ENCODE results near the gene KCTD7.
"Not testable (repeated sequence)": the region's sequence is repeated elsewhere in the genome, so short reads cannot be mapped to it uniquely, and the experiment has no call there.

The KCTD7 gene

DNA sequence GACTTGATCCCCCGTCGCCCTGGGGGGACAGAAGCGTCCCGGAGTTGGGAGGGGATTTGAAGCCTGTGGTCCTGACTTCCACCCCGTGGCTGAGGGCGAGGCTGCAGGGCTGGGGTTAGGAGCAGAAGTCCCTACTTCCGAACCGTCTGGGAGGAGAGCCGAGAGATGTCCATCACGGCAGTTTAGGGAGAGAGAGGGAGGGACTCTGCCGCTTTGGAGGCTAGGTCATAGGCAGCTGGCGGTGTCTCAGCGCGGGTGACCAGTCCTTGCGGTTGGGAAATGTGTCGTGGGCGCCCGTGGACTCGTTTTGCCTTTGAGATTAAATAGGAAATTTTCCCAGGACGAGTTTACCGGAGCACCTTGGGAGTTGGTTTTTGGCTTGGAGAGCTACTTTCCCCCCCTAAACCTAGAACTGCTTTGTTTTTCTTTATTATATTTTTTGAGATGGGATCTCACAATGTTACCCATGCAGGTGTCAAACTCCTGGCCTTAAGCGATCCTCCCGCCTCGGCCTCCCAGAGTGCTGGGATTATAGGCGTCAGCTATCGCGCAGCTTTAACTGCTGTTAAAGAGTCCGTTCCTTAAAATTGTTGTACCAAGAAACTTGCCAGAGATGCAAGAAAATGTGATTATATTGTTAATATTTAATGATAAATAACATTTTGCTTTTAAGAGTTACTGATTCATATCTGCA is 26.6 kb downstream of the KCTD7 start:
- FAIRE-seq: not testable (repeated sequence)

DNA sequence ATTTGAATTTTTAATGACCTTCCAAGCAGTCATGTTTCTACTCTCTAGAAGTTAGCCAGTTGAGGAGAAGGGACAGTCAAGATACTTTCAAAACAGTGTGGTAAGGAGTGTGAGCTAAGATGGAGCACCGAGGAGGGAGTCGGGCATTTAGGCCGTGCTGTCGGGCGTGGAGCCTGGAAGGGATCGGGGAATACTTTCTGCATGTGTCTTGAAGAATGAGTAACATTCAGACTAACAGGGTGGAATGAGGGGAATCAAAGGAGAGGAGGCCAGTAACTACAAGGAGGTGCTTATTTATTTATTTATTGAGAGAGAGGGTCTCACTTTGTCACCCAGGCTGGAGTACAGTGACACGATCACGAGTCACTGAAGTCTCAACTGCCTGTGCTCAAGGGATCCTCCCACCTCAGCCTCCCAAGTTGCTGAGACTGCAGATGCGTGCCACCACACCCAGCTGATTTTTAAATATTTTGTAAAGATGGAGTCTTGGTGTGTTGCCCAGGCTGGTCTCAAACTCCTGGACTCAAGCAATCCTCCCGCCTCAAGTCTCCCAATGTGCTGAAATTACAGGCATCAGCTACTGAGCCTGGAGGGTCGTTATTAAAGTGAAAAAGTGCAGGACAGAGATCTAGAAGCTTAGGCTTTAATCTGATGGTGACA is 27.3 kb downstream of the KCTD7 start:
- FAIRE-seq: not testable (repeated sequence)

DNA sequence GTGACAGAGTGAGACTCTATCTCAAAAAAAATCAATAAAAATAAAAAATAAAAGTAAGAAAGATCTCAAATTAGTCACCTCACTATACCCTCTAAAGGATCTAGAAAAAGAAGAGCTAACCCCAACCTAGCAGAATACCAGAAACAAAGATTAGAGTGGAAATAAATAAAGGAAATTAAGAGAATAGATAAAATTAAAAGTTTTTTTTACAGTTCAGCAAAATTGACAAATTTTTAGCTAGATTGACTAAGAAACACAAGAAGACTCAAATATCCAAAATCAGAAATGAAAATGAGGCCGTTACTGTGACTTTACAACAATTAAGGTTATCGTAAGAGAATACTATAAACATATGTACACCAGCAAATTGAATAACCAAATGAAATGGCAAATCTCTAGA is 29.1 kb downstream of the KCTD7 start:
- no peak for FAIRE-seq

DNA sequence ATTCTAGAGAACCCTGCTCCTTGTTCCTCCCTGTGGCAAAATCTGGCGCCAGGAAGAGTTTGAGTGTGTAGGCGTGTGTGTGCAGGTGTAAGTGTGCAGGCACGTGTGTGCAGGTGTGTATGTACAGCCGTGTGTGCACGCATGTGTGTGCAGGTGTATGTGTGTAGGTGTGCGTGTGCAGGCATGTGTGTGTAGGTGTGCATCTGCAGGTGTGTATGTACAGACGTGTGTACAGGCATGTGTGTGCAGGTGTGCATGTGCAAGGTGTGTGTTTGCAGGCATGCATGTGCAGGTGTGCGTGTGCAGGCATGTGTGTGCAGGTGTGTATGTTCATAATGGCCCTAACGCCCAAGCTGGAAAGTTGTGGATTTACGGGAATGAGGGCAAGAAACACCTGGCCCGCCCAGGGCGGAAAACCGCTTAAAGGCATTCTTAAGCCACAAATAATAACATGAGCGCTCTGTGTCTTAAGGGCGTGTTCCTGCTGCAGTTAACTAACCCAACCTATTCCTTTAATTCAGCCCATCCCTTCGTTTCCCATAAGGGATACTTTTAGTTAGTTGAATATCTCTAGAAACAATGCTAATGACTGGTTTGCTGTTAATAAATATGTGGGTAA is 34.1 kb downstream of the KCTD7 start:
- no peak for FAIRE-seq

DNA sequence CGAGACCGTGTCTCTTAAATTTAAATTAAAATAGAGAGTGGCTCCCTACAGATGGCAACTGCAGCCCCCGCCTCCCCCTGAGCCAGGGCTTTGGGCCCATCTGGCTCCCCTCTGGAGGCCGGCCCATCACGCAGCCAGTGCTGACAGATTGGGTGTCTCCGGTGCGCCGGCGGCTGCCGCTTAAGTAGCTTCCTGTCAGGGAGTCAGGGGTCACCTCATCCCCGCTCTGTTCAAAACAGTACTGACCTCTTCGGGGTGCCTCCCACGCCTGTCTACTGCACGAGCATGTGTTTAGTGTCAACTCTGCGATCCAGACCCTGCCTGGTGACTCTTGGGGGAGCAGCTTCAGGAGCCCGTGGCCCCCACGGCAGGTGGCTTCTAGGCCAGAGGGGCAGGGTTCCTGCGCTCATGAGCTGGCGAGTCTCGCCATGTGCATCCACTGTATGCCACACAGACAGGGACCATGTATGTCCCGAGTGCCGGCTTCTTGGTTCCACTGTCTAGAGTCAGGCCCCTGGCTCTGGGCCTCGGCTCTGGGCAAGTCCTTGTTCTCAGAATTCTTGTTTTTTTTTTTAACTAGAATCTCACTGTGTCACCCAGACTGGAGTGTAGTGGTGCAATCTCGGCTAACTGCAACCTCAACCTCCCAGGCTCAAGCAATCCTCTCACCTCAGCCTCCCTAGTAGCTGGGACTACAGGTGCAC is 36.1 kb downstream of the KCTD7 start:
- no peak for FAIRE-seq

DNA sequence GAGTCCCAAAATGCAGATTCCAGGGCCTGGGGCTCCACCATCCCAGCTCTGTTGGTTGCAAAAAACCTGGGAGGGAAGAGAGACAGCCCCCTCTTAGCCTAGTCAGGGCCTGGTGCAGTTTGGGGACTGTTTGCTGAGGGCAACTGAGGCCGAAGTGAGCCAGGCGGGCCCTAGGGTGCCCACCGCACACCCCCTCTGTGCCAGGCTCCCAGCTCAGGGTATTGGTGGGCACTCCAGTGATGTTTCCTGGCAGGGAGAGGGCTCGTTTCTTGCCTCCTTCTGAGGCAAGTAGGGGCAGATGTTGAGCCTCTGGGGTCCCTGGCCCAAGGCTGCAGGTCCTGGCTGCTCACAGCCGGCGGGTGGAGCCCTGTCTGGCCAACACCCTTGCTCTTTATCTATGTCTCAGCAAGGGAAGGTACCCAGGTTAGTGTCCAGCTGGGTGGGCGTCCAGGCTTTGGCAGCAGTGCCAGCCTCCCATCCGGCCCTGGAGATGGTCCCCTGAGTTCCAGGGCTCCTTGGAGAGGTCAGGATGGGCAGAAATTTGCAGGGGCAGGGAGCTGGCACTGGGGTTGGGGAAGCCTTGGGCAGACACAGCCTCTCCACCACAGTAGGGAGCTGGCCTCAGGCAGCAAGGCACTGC is 37.8 kb downstream of the KCTD7 start:
- FAIRE-seq: no peak

DNA sequence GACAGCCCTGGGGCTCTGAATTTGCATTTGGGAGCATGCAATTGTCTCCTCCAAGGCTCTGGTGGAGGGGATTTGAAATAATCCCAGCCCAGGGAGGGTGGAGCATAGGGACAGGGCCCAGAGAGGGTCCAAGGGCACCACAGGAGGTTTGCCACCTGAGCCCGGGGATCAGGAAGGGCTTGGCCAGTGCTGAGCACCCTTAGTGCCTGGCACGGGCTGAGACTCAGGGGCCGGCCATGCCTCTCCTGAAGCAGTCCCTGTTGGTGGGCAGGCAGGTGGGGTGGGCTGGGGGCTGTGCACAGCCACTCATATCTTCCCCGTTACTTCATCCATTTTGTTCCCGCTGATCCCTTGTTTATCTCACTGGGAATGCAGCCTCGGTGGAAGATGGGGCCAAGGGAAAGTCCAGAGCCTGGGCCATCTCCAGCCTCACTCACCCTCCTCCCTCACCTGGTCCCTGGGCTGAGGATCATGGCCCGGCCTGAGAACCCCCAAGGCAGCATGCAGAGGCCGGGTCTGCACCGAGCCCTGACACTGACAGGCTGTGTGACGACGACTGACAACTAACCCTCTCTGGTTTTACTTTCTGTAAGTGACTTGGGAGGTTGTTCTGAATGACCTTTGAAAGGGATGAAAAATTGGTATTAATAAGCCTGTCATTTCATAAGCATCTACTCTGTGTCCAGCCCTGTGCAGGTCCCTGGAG is 38.5 kb downstream of the KCTD7 start:
- no peak for FAIRE-seq

DNA sequence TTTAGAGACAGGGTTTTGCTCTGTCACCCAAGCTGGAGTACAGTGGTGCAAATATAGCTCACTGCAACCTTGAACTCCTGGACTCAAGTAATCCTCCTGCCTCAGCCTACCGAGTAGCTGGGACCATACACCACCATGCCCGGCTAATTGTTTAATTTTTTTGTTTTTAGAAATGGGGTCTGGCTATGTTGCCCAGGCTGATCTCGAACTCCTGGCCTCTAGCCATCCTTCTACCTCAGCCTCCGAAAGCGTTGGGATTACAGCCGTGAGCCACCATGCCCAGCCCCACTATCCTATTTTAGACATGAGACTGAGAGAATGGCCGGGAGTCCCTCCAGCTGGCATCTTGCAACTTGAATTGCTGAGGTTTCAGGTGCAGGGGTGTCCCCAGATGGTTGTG is 39.4 kb downstream of the KCTD7 start:
- FAIRE-seq: no peak

DNA sequence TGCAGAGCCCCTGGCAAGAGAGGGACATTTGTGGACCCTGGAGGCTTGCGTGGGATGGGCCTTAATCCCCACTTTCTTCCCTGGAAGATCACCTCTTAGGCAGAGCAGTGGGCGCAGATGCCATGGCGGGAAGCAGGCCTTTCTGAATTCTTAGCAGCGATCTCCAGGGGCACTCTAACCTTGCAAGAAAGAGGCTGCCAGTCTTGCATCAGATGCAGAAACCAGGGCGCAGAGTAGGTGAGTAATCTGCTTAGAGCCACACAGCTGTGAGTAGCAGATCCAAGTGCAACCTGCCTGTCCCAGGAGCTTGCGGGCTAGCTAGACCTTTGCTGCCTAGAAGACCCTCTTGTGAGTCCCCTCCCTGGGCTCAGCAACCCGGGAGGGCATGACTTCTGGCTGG is 40.0 kb downstream of the KCTD7 start:
- no peak for FAIRE-seq

DNA sequence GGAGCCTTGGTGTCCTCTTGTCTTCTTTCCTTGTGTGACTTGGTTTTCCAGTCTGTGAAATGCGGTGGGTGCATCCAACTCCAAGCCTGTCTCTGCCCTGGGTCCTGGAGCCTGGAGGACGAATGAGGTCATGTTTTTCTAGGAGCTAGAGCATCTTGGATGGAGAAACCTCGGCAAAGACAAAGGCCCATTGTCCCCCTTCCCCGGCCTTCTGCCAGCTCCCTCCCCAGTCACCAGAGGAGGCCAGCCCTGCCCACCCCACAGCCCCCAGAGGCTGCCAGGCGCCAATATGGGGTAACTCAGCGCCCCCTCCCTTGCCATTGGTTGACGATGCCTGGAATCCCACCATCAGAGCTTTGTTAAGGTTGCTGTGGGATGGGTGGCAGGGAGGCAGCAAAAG is 40.4 kb downstream of the KCTD7 start:
- no peak for FAIRE-seq

DNA sequence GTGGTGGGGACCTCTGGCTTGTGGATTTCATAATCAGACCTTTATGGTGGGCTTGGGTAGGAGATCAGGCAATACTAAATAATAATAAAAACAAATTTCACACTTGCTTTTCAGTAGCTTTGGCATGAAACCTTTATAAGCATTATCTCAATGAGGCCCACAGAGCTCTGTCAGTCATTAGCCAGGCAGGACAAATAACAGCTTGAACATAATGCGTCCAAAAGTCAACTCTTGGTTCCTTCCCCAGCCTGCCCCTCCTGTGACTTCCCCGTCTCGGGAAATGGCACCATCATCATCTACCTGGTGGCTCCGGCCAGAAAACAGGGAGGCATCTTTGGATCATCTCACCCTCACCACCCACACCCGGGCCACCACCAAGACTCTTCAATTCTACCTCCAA is 40.8 kb downstream of the KCTD7 start:
- FAIRE-seq: no peak

DNA sequence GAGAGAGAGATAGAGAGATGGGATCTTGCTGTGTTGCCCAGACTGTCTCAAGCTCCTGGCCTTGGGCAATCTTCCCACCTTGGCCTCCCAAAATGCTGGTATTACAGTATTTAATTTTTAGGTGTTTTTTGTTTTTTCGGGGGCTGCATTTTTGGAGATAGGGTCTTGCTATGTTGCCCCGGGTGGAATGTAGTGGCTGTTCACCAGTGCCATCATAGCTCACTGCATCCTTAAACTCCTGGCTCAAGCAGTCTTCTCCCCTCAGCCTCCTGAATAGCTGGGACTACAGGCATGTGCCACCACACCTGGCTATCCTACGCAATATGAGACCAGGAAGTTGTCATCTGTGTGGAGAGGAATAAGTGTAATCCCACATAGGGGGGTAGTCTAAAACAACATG is 42.4 kb downstream of the KCTD7 start:
- FAIRE-seq: no peak

DNA sequence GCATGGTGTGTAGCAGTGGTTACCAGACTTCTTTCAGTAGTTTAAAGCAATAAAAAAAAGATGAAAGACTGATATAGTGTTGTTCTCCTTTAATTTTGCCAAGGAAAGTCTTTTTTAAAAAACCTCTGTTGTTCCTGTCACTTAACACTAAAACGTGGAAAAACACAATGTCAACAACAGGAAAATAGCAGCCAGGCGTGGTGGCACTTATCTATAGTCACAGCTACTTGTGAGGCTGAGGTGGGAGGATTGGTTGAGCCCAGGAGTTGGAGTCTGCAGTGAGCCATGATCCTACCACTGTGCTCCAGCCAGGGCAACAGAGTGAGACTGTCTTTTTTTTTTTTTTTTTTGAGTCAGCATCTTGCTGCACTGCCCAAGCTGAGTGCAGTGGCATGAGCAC is 42.8 kb downstream of the KCTD7 start:
- FAIRE-seq: not testable (repeated sequence)

DNA sequence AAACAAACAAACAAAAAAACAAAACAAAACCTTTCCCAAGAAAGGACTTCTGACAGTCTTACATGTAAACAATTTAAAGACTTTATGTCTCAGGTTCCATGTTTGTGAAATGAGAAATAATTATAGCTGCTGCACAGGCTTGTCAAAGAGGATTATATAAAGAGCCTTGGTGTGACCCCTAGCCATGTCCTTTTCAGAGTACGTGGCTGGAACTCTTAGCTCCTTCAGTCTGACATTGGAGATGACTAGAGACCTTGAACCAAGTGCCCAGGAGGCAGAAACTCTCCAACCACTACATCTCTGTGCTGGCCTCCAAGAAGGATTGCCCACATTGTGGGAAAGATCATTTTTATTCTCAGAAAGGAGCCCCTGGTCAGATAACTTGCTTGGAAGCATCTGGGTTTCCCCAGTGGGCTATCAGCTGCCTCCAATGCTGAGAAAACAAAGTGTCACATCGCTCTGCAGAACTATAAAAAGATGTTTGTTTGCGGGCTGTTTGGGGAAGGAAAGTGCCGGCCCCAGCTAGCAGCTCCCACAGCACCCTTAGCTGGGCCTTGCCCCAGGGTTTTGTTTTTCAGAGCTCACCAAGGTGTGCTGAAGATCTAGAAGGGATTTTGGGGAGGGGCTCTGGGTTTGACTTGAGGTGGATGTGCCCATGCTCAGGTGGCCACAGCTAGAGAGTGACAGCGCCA is 43.9 kb downstream of the KCTD7 start:
- not testable (repeated sequence) for FAIRE-seq

DNA sequence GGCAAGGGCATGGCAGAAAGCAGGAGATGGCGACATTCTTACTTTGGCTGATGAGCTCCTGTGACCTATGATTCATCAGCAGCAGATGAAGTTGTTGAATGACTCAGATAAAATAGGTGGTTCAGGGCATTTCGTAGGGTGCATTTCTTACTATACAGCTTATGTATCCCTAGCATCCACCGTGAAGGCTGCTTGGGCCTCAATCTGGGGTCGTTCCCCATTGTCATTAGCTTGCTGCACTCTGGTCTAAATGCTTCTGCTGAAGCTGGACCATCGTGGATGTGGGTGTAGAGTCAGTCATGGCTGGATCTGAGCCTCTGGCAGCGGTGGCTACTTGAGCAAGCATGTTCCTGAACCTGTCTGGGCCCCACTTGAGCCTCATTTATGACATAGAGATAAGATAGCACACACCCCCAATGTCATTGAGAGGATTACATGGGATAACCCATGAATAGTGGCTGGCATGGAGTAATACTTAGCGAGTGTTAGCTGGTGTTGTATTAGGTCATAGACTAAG is 44.5 kb downstream of the KCTD7 start:
- not testable (repeated sequence) for FAIRE-seq

DNA sequence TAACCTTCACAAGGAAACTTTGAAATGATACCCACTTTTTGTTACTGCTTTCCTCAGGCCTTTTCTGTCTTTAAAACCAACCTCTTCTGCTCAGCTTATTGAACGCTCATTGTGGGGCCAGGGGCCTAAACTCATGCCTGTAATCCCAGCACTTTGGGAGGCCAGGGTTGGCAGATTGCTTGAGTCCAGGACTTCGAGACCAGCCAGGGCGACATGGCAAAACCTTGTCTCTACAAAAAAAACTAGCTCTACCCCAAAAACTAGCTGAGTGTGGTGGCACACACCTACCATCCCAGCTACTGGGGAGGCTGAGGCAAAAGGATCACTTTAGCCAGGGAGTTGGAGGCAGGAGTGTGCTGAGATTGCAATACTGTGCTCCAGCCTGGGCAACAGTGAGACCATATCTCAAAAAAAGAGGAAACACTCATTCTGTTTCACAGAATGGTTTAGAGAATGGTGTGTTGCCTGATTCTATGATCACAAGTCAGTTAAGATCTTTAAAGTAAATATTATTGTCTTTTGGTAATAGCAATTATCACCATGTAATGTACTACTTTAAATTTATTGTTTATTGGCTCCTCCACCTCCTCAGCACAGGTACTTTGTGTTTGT is 51.1 kb downstream of the KCTD7 start:
- no peak for FAIRE-seq

DNA sequence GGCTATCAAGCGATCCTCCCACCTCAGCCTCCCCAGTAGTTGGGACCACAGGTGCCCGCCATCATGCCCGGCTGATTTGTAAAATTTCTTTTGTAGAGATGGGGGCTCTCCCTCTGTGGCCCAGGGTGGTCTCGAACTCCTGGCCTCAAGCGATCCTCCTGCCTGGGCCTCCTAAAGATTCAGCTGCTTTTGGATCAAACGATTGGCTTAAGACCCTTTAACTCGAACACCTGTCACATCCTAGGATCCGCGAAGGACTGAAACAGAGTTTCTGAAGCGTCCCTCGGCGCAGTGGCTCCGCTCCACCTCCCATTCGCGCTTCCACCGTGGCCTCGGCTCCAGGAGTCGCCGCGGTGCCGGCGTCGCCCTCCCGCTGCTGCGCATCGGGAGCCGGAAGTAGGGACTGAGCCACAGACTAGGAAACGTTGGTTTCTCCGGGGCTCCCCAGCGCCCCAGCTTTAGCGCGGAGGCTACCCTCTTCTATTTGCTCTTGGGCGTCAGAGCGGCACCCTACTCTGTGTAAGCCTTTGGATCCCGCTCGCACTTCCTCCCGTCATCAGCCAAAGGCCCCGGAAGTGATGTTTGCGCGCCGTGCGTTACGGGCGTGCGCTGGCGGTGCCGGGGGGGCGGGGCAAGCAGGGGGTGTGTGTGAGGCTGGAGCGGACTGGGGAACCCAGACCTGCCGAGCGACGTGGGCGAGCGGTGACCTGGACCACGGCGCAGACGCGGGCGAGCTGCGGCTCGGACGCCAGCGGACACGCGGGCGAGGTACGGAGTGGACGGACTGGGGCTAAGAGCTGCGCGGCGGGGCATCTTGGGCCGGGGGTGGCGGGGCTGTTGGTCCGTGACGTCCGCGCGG is 53.0 kb downstream of the KCTD7 start:
- FAIRE-seq: no peak

DNA sequence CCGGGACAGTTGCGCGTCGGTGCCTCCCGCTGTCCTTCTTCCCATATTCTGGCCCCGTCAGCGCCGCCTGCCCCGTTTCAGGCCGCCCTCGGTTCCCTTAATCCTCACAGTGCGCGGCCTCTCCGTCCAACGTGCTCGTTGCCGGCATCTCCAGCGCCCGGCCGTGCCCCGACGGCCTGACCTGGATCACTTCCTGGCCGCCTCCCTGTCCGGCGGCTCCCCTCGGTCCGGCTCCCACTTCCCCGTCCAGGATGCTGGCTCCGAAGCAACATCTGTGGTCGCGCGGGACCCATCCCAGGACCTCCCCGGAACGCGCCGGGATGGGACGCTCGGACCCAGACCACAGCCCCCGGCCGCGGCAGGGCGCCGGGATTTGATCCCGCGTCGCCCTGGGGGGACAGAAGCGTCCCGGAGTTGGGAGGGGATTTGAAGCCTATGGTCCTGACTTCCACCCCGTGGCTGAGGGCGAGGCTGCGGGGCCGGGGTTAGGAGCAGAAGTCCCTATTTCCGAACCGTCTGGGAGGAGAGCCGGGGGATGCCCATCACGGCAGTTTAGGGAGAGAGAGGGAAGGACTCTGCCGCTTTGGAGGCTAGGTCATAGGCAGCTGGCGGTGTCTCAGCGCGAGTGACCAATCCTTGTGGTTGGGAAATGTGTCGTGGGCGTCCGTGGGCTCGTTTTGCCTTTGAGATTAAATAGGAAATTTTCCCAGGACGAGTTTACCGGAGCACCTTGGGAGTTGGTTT is 53.8 kb downstream of the KCTD7 start:
- no peak for FAIRE-seq

DNA sequence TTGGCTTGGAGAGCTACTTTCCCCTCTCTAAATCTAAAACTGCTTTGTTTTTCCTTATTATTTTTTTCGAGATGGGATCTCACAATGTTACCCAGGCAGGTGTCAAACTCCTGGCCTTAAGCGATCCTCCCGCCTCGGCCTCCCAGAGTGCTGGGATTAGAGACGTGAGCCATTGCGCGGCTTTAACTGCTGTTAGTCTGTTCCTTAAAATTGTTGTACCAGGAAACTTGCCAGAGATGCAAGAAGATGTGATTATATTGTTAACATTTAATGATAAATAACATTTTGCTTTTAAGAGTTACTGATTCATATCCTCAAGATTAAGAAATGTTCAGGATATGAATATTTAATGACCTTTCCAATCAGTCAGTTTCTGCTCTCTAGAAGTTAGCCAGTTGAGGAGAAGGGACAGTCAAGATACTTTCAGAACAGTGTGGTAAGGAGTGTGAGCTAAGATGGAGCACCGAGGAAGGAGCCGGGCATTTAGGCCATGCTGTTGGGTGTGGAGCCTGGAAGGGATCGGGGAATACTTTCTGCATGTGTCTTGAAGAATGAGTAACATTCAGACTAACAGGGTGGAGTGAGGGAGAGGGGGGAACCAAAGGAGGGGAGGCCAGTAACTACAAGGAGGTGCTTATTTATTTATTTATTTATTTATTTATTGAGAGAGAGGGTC is 54.6 kb downstream of the KCTD7 start:
- not testable (repeated sequence) for FAIRE-seq
